ENCODE data around the gene OAS2. TPM values are rescaled to one million over a fixed set of nuclear protein-coding genes. Genes with fewer than 3 reads are reported as not detected.

Gene OAS2
- total RNA-seq, 2 donors from 2014 or later, result 6.0 to 6.8 TPM

GRCh38 chr12:112939761-112940381 lies 38.4 kb upstream of the OAS2 start:
- Histone ChIP-seq H3K4me1 (peaks cover 0 to 22% of the 10 kb centered on the region in 2 donors), H3K27me3 (no peaks in the 10 kb centered on the region), H3K36me3 (no peaks in the 10 kb centered on the region), H3K9me3 (no peaks in the 10 kb centered on the region), H3K4me3 (peak overlapping the region in 1 of 2 donors; percentile 21), H3K27ac (no peak overlapping the region)
- no peak for DNase-seq (ENCODE audit: low spot score)
- no peak for TF ChIP-seq CTCF (IDR thresholded peaks at IDR 0.05)

DNA sequence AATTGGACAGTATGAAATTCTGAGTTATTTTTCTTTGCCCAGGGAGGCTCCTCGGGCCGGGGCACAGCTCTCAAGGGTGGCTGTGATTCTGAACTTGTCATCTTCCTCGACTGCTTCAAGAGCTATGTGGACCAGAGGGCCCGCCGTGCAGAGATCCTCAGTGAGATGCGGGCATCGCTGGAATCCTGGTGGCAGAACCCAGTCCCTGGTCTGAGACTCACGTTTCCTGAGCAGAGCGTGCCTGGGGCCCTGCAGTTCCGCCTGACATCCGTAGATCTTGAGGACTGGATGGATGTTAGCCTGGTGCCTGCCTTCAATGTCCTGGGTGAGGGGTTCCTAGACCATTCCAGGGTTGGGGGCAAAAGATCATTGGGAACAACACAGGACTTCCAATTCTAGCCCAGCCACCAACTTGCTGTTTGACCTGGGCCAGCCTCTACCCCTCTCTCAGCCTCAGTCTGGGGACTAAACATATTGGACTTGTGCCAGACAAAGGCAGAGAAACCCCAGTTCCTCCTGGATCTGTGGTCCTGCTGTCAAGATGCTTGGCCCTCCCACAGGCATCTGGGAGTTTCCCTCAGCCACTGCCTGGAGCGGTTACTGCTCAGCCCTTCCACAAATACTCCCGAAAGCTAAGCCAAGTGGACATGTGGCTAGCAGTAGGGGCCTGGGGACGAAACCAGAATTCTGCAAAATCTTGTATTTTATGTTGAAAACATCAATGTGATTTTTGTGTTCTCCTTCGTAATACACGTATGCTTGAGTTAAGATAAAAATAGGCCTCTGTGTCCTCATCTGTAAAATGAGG lies 36.6 kb upstream of the OAS2 start:
- H3K9me3 ChIP-seq, result no peaks in the 10 kb centered on the region
- H3K4me3 ChIP-seq, result no peak overlapping the region
- no peaks in the 10 kb centered on the region for H3K27me3 ChIP-seq
- no peaks in the 10 kb centered on the region for H3K36me3 ChIP-seq
- no peak for DNase-seq (ENCODE audit: low spot score)
- no peak for TF ChIP-seq CTCF (IDR thresholded peaks at IDR 0.05)
- peaks cover 0 to 22% of the 10 kb centered on the region in 2 donors for H3K4me1 ChIP-seq
- H3K27ac ChIP-seq, result no peak overlapping the region

GRCh38 chr12:112942572-112942971 lies 35.7 kb upstream of the OAS2 start:
- Histone ChIP-seq H3K27ac (no peak overlapping the region), H3K4me1 (peaks cover 0 to 22% of the 10 kb centered on the region in 2 donors), H3K4me3 (no peak overlapping the region), H3K9me3 (no peaks in the 10 kb centered on the region), H3K36me3 (peaks cover 3% of the 10 kb centered on the region), H3K27me3 (no peaks in the 10 kb centered on the region)
- no peak for DNase-seq (ENCODE audit: low spot score)
- TF ChIP-seq CTCF (IDR thresholded peaks at IDR 0.05), result no peak

GRCh38 chr12:112944024-112944690 lies 34.2 kb upstream of the OAS2 start:
- TF ChIP-seq CTCF (IDR thresholded peaks at IDR 0.05), result no peak
- H3K27ac ChIP-seq, result no peak overlapping the region

GRCh38 chr12:112945515-112945914 lies 32.8 kb upstream of the OAS2 start:
- H3K27ac ChIP-seq, result no peak overlapping the region
- H3K4me1 ChIP-seq, result peaks cover 0 to 1% of the 10 kb centered on the region in 2 donors
- no peak for TF ChIP-seq CTCF (IDR thresholded peaks at IDR 0.05)
- no peak for DNase-seq (ENCODE audit: low spot score)
- peaks cover 3% of the 10 kb centered on the region for H3K36me3 ChIP-seq
- no peaks in the 10 kb centered on the region for H3K9me3 ChIP-seq
- no peaks in the 10 kb centered on the region for H3K27me3 ChIP-seq
- no peak overlapping the region for H3K4me3 ChIP-seq

More at GRCh38 chr12:112944024-112944690, 34.2 kb upstream of the OAS2 start:
- H3K4me3 ChIP-seq, result no peak overlapping the region
- no peaks in the 10 kb centered on the region for H3K9me3 ChIP-seq
- DNase-seq (ENCODE audit: low spot score), result no peak
- H3K36me3 ChIP-seq, result peaks cover 3% of the 10 kb centered on the region
- H3K27me3 ChIP-seq, result no peaks in the 10 kb centered on the region
- peaks cover 0 to 15% of the 10 kb centered on the region in 2 donors for H3K4me1 ChIP-seq
